Spleen (tissue), 11 donors: ENCODE results near the gene OSBPL9. TPM values are rescaled to one million over a fixed set of nuclear protein-coding genes. Genes with fewer than 3 reads are reported as not detected.
"Not testable (repeated sequence)": the region's sequence is repeated elsewhere in the genome, so short reads cannot be mapped to it uniquely, and the experiment has no call there.

Experiments
- DNase-seq: peaks from one replicate; pipeline ENCODE4 v3.0.0-alpha.2; 2020
- H3K27ac ChIP-seq, 8 donors: fragments of 200-600 bp; sonication (generic) in 7 of 8; 1 replicate in 4 of 8; 2 replicates in 4 of 8; pipeline versions ENCODE4 v1.5.0 to v1.8.0; 2016 to 2021; ENCODE audit warnings: inconsistent platforms in 4 of 8, mild to moderate bottlenecking in 4 of 8, moderate library complexity in 1 of 8
- H3K27me3 ChIP-seq, 7 donors: fragments of 200-600 bp; sonication (generic) in 6 of 7; replicated peaks in 1 of 7; 1 replicate in 4 of 7; 2 replicates in 3 of 7; pipeline versions ENCODE4 v1.5.0 to v1.8.0; 2016 to 2021; ENCODE audit warnings: inconsistent platforms in 3 of 7, mild to moderate bottlenecking in 1 of 7
- H3K36me3 ChIP-seq, 6 donors: fragments of 200-600 bp; sonication (generic) in 5 of 6; 1 replicate in 4 of 6; 2 replicates in 2 of 6; pipeline versions ENCODE4 v1.5.0 to v1.8.0; 2016 to 2021; ENCODE audit warnings: inconsistent platforms in 2 of 6
- H3K4me1 ChIP-seq, 6 donors: fragments of 200-600 bp; sonication (generic) in 5 of 6; 1 replicate in 3 of 6; 2 replicates in 3 of 6; pipeline versions ENCODE4 v1.5.0 to v1.8.0; 2016 to 2021; ENCODE audit warnings: inconsistent platforms in 3 of 6
- H3K4me3 ChIP-seq, 8 donors: fragments of 200-600 bp; sonication (generic) in 7 of 8; 1 replicate in 4 of 8; 2 replicates in 4 of 8; pipeline versions ENCODE4 v1.5.0 to v1.8.0; 2016 to 2021; ENCODE audit warnings: inconsistent platforms in 4 of 8, mild to moderate bottlenecking in 4 of 8, moderate library complexity in 2 of 8
- H3K9me3 ChIP-seq, 8 donors: fragments of 200-600 bp; sonication (generic) in 7 of 8; 1 replicate in 4 of 8; 2 replicates in 4 of 8; pipeline versions ENCODE4 v1.5.0 to v1.8.0; 2016 to 2021; ENCODE audit warnings: inconsistent platforms in 4 of 8
- POLR2A ChIP-seq, 3 donors: fragments of 450-650 bp; IDR thresholded peaks; one replicate each; pipeline ENCODE4 v1.5.1; 2017; ENCODE audit warnings: antibody characterized with exemption in 3 of 3, mild to moderate bottlenecking in 1 of 3
- POLR2AphosphoS5 ChIP-seq, 3 donors: sonication (generic); formaldehyde crosslinking; IDR thresholded peaks; one replicate each; pipeline ENCODE4 v1.5.1; 2017; ENCODE audit warnings: antibody characterized with exemption in 3 of 3
- WGBS, 5 donors: extraction: QIAGEN DNeasy Blood & Tissue Kit in 3 of 5; methylation state at CpG; one replicate each; pipeline versions ENCODE4 v1.1.5 to v1.1.7; 2013 to 2018; 5-methylcytosine and 5-hydroxymethylcytosine counted together
- intact Hi-C: fragments of 100-400 bp; cut with DNase I; formaldehyde crosslinking; loops from one replicate; pipeline ENCODE4 v1.15.0; 2023; ENCODE audit warnings: low total_unique reads
- polyA plus RNA-seq, 3 donors: library from polyadenylated mRNA; stranded (reverse); fragments of 200-250 nt; gene quantifications; one replicate each; pipeline ENCODE4 v1.2.1, GENCODE V29; 2013
- total RNA-seq, 7 donors: library from RNA; depleted of rRNA in 3 of 7; stranded (reverse); fragments of >200 nt in 3 of 7; fragmentation: NEBNext Ultra II Directional in 4 of 7; extraction: Animal tissue kit (Norgen Biotek cat#: 25700) in 4 of 7; gene quantifications; one replicate each; pipeline versions ENCODE4 v1.1.0 to v1.2.1, GENCODE V29; 2016 to 2021
- TF ChIP-seq, protein P1 (sequence below), 11 experiments: fragments of 200-600 bp in 7 of 11; fragments of 450-650 bp in 4 of 11; sonication (generic) in 4 of 11; IDR thresholded peaks in 8 of 11; conservative IDR thresholded peaks in 3 of 11; 1 replicate in 7 of 11; 2 replicates in 4 of 11; pipeline versions ENCODE4 v1.4.0 to v1.8.0; 2016 to 2021; ENCODE audit warnings: antibody characterized with exemption in 11 of 11, inconsistent platforms in 4 of 11, mild to moderate bottlenecking in 1 of 11
- donor health status: healthy with polysubstance abuse.
- donor health status: DM: no; HTN: no; CAD: no; lungs with moderate emphysema.
- donor health status: DM: no; HTN: no; CAD: no.
- donor health status: Bipolar disorder and iron deficiency.
- donor health status: healthy.
- donor health status: DM: no; HTN: no; CAD: no.
- donor health status: DM: yes; HTN: yes; CAD: no.

The OSBPL9 gene
- total and polyA plus RNA-seq, 10 donors: 34.6 to 97.4 (median 80.6) TPM

DNA sequence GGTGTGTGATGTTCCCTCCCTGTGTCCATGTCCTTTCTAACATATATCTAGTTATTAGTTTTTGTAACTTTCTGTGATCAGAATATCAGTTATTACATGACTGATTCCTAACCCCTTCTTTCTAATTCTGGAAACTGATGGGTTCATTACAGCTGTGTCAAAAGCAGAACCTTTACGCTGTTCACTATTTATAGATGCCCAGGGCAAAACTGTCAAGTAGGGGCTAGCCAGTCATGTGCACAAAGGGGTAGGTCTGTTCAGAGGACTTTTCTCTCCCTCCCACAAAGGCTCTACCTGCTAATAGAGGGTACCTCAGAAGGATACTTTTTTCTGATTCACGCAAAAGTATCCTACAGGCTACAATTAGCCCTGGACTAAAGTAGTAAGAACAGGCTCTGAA, 182.5 kb downstream of the OSBPL9 start:
- Histone ChIP-seq H3K27ac (peak overlapping the region in 1 of 8 donors; percentile 28), H3K27me3 (no peaks in the 10 kb centered on the region), H3K9me3 (no peaks in the 10 kb centered on the region), H3K4me3 (no peak overlapping the region), H3K36me3 (peaks cover 0 to 100% (median 71%) of the 10 kb centered on the region in 6 donors), H3K4me1 (peaks cover 0 to 4% (median 0%) of the 10 kb centered on the region in 6 donors)
- intact Hi-C loops: no loop called here
- TF ChIP-seq, protein P1, sequence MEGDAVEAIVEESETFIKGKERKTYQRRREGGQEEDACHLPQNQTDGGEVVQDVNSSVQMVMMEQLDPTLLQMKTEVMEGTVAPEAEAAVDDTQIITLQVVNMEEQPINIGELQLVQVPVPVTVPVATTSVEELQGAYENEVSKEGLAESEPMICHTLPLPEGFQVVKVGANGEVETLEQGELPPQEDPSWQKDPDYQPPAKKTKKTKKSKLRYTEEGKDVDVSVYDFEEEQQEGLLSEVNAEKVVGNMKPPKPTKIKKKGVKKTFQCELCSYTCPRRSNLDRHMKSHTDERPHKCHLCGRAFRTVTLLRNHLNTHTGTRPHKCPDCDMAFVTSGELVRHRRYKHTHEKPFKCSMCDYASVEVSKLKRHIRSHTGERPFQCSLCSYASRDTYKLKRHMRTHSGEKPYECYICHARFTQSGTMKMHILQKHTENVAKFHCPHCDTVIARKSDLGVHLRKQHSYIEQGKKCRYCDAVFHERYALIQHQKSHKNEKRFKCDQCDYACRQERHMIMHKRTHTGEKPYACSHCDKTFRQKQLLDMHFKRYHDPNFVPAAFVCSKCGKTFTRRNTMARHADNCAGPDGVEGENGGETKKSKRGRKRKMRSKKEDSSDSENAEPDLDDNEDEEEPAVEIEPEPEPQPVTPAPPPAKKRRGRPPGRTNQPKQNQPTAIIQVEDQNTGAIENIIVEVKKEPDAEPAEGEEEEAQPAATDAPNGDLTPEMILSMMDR (IDR thresholded peaks at IDR 0.05 in 8 of 11, conservative IDR thresholded peaks at IDR 0.05 in 3 of 11): no peak
- no peak for TF ChIP-seq POLR2A (IDR thresholded peaks at IDR 0.05)
- no peak for TF ChIP-seq POLR2AphosphoS5 (IDR thresholded peaks at IDR 0.05)
- no peak for DNase-seq
- WGBS, 5 donors: 72 to 85% (median 82%) methylated on average over 2 of the region's 2 CpGs

DNA sequence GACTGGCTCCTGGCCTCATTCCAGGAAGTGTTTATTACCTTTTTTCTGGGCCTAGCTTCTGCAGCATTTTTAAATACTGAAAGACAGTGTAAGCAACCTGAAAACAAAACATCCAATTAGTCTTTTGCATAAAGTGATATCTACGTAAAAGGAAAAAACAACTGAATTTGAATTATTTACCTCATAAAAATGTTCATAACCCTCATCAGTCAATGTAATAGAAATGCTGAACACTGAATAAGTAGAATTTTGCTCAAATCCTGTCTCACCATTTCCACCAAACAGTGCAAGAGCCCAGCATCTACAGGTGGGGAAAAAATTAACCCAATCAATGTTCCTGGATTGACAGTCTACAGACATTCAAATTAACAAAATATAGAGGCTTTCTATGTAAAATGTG, 197.6 kb downstream of the OSBPL9 start:
- intact Hi-C loops: no loop called here
- Histone ChIP-seq H3K27me3 (no peaks in the 10 kb centered on the region), H3K9me3 (no peaks in the 10 kb centered on the region), H3K27ac (no peak overlapping the region), H3K4me1 (no peaks in the 10 kb centered on the region), H3K4me3 (no peak overlapping the region), H3K36me3 (peaks cover 0 to 100% (median 73%) of the 10 kb centered on the region in 6 donors)
- 92 to 100% (median 94%) methylated on average over 1 of the region's 1 CpG for WGBS, 5 donors
- TF ChIP-seq POLR2AphosphoS5 (IDR thresholded peaks at IDR 0.05): no peak
- TF ChIP-seq POLR2A (IDR thresholded peaks at IDR 0.05): no peak
- TF ChIP-seq, protein P1 (IDR thresholded peaks at IDR 0.05 in 8 of 11, conservative IDR thresholded peaks at IDR 0.05 in 3 of 11): no peak
- DNase-seq: no peak

DNA sequence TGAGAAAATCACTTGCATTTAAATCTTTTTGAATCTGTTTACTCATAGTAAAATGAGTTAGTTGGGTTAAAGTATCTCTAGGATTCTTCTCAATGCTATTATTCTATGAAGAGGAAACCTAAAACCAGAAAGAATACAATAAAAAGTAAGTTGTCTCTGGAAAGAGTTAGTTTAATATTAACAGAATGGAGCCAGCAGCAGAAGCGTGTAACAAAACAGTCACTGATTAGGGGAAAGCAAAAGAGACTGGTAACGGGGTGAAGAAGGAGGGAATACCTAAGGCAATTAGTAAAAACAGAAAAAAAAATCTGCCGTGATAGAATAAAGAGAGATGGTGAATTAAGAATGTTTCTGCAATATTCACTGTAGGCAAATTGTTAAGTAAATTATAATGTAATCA, 201.6 kb downstream of the OSBPL9 start:
- Histone ChIP-seq H3K9me3 (no peaks in the 10 kb centered on the region), H3K36me3 (peaks cover 0 to 100% (median 68%) of the 10 kb centered on the region in 6 donors), H3K4me3 (no peak overlapping the region), H3K27me3 (no peaks in the 10 kb centered on the region), H3K27ac (no peak overlapping the region), H3K4me1 (no peaks in the 10 kb centered on the region)
- intact Hi-C loops: no loop called here
- DNase-seq: no peak
- TF ChIP-seq POLR2A (IDR thresholded peaks at IDR 0.05): no peak
- TF ChIP-seq, protein P1 (IDR thresholded peaks at IDR 0.05 in 8 of 11, conservative IDR thresholded peaks at IDR 0.05 in 3 of 11): no peak
- TF ChIP-seq POLR2AphosphoS5 (IDR thresholded peaks at IDR 0.05): no peak
- WGBS, 5 donors: 95 to 98% (median 97%) methylated on average over 3 of the region's 3 CpGs

DNA sequence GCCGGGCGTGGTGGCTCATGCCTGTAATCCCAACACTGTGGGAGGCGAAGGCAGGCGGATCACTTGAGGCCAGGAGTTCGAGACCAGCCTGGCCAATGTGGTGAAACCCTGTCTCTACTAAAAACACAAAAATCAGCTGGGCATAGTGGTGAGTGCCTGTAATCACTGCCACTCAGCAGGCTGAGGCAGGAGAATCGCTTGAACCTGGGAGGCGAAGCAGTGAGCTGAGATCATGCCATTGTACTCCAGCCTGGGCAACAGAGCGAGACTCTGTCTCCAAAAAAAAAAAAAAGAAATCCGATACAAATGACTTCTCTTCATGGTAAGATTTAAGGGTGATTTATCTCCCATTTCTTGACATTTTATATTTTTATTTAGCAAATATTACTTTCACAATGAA, 202.1 kb downstream of the OSBPL9 start:
- not testable (repeated sequence) for H3K27me3 ChIP-seq, DNase-seq

DNA sequence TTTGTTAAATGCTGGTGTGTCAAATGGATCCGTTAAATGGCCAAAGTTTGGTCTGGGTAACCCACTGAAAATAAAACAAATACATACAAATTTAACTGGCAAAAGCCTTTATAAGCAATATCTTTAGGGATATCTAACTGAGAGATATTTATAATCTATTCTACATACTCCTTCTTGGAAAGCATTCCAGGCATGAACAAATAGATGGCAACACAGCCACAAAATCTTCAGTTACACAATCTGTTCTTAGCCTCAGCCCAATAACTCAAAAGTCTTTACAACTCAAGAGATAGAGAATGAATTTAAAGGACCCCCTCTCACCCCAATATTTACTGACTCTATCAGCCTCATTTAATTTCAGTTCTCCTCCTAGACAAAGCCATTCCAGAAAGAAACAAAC, 202.9 kb downstream of the OSBPL9 start:
- 94 to 100% (median 98%) methylated on average over 1 of the region's 1 CpG for WGBS, 5 donors
- TF ChIP-seq, protein P1 (IDR thresholded peaks at IDR 0.05 in 8 of 11, conservative IDR thresholded peaks at IDR 0.05 in 3 of 11): no peak
- TF ChIP-seq POLR2AphosphoS5 (IDR thresholded peaks at IDR 0.05) (no peak), POLR2A (IDR thresholded peaks at IDR 0.05) (no peak)
- DNase-seq: no peak

More for the DNA sequence above, 202.1 kb downstream of the OSBPL9 start:
- H3K4me1 ChIP-seq, intact Hi-C loops, H3K4me3 ChIP-seq, H3K27ac ChIP-seq, H3K9me3 ChIP-seq: not testable (repeated sequence)
- WGBS, 5 donors: 93 to 98% (median 97%) methylated on average over 9 of the region's 9 CpGs
- peaks cover 0 to 100% (median 67%) of the 10 kb centered on the region in 6 donors for H3K36me3 ChIP-seq

More for the DNA sequence above, 202.9 kb downstream of the OSBPL9 start:
- no peaks in the 10 kb centered on the region for H3K4me1 ChIP-seq
- H3K36me3 ChIP-seq: peaks cover 0 to 100% (median 66%) of the 10 kb centered on the region in 6 donors
- no peaks in the 10 kb centered on the region for H3K9me3 ChIP-seq
- no peaks in the 10 kb centered on the region for H3K27me3 ChIP-seq
- no peak overlapping the region for H3K4me3 ChIP-seq
- no peak overlapping the region for H3K27ac ChIP-seq
- intact Hi-C loops: no loop called here
